Uterus (tissue), 4 donors: ENCODE results near the gene GIMAP4. TPM values are rescaled to one million over a fixed set of nuclear protein-coding genes. Genes with fewer than 3 reads are reported as not detected.
"Not testable (repeated sequence)": the region's sequence is repeated elsewhere in the genome, so short reads cannot be mapped to it uniquely, and the experiment has no call there.

Source experiments
- DNase-seq, 2 donors: peaks; one replicate each; pipeline ENCODE4 v3.0.0-alpha.2; 2019 to 2020
- H3K27ac ChIP-seq, 2 donors: fragments of 200-600 bp; sonication (generic); 1 replicate in 1 of 2; 2 replicates in 1 of 2; pipeline ENCODE4 v1.5.1; 2016 to 2018
- H3K27me3 ChIP-seq, 2 donors: fragments of 200-600 bp; sonication (generic); one replicate each; pipeline ENCODE4 v1.5.1; 2018 to 2019; ENCODE audit warnings: control low read depth in 1 of 2
- H3K36me3 ChIP-seq, 2 donors: fragments of 200-600 bp; sonication (generic); one replicate each; pipeline ENCODE4 v1.5.1; 2019; ENCODE audit warnings: control low read depth in 1 of 2
- H3K4me1 ChIP-seq, 2 donors: fragments of 200-600 bp; sonication (generic); one replicate each; pipeline ENCODE4 v1.5.1; 2018 to 2019; ENCODE audit warnings: control low read depth in 1 of 2
- H3K4me3 ChIP-seq, 2 donors: fragments of 200-600 bp; sonication (generic); 1 replicate in 1 of 2; 2 replicates in 1 of 2; pipeline ENCODE4 v1.5.1; 2018 to 2019; ENCODE audit warnings: mild to moderate bottlenecking in 1 of 2
- H3K9me3 ChIP-seq, 2 donors: fragments of 200-600 bp; sonication (generic); one replicate each; pipeline ENCODE4 v1.5.1; 2019; ENCODE audit warnings: control low read depth in 1 of 2
- POLR2A ChIP-seq, 2 donors: fragments of 450-650 bp; IDR thresholded peaks; one replicate each; pipeline ENCODE4 v1.6.1; 2016; ENCODE audit warnings: antibody characterized with exemption in 2 of 2, mild to moderate bottlenecking in 1 of 2, moderate library complexity in 1 of 2
- intact Hi-C: fragments of 100-400 bp; cut with DNase I; formaldehyde crosslinking; loops from one replicate; pipeline ENCODE4 v1.15.1; 2023; ENCODE audit warnings: low total_unique reads
- total RNA-seq, 4 donors: library from RNA; depleted of rRNA in 3 of 4; stranded (reverse); fragments of >200 nt in 3 of 4; gene quantifications; one replicate each; pipeline versions ENCODE4 v1.1.0 to v1.2.4, GENCODE V29; 2014 to 2023
- TF ChIP-seq, protein P1 (sequence below), 4 experiments: fragments of 200-600 bp in 2 of 4; fragments of 450-650 bp in 2 of 4; sonication (generic) in 2 of 4; IDR thresholded peaks; one replicate each; pipeline ENCODE4 v1.5.1; 2016 to 2019; ENCODE audit warnings: antibody characterized with exemption in 4 of 4, mild to moderate bottlenecking in 2 of 4, moderate library complexity in 1 of 4
- donor health status: DM: yes; HTN: yes; CAD: no.

Gene GIMAP4
- 100 to 1,000 TPM in 1 of 4 donors, 10 to 100 TPM in 3; 39.0 to 116 (median 75.7) TPM for total RNA-seq

DNA sequence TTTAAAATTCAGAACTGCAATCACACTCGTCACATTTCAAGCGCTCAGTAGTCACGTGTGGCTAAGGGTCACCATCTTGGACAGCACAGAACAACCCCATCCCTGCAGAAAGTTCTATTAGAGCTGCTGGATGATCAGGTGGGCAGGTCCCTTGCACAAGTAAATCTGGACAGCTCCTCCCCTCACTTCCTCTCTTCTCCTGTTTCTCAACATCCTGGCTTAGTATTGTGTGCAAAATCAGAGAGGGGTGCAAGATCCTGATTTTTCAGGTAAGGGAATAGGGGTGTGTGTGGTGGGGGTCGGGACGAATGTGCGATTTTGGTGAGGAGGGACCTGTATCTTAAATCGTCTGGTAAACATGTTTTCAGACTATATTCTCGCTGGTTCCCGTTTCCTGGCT, at the start of gene GIMAP4:
Gene GIMAP4, plus strand, starts transcription at position 222 of the 400 bp plus-strand sequence. CDS start 2,512 bp downstream, outside the sequence.
- Histone ChIP-seq H3K27me3 (no peaks in the 10 kb centered on the region), H3K4me3 (peak within 1 kb of the TSS; percentile 23 to 27), H3K9me3 (no peaks in the 10 kb centered on the region), H3K4me1 (no peaks in the 10 kb centered on the region), H3K27ac (peak within 1 kb of the TSS; percentile 55 to 62), H3K36me3 (no peaks in the 10 kb centered on the region)
- intact Hi-C loops: no loop called here
- peak in 1 of 2 donors; percentile 32 for DNase-seq
- TF ChIP-seq, protein P1, sequence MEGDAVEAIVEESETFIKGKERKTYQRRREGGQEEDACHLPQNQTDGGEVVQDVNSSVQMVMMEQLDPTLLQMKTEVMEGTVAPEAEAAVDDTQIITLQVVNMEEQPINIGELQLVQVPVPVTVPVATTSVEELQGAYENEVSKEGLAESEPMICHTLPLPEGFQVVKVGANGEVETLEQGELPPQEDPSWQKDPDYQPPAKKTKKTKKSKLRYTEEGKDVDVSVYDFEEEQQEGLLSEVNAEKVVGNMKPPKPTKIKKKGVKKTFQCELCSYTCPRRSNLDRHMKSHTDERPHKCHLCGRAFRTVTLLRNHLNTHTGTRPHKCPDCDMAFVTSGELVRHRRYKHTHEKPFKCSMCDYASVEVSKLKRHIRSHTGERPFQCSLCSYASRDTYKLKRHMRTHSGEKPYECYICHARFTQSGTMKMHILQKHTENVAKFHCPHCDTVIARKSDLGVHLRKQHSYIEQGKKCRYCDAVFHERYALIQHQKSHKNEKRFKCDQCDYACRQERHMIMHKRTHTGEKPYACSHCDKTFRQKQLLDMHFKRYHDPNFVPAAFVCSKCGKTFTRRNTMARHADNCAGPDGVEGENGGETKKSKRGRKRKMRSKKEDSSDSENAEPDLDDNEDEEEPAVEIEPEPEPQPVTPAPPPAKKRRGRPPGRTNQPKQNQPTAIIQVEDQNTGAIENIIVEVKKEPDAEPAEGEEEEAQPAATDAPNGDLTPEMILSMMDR (IDR thresholded peaks at IDR 0.05): no peak
- TF ChIP-seq POLR2A (IDR thresholded peaks at IDR 0.05): peak in 1 of 2 donors; percentile 66

DNA sequence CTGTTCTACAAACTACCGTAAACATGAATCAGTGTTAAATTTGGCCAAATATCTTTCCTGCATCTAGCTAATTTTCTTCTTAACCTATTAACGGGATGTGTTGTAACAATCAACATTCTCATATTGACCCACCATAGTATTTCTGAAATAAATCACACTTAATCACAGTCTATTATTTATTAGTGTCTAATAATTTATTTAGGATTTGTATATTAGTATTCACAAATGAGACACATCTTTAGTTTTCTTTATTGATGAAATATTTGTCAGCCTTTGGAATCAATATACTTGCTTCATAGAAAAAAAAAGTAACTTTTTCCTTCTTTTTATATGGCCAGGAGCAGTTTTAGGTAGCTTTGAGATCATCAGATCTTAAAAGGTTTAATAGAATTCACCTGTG, 47.9 kb upstream of the GIMAP4 start:
- DNase-seq: no peak
- Histone ChIP-seq H3K4me1 (no peaks in the 10 kb centered on the region), H3K9me3 (no peaks in the 10 kb centered on the region), H3K27ac (peak overlapping the region; percentile 24 to 81), H3K4me3 (no peak overlapping the region), H3K36me3 (no peaks in the 10 kb centered on the region), H3K27me3 (no peaks in the 10 kb centered on the region)
- intact Hi-C loops: no loop called here
- TF ChIP-seq, protein P1 (IDR thresholded peaks at IDR 0.05): no peak
- no peak for TF ChIP-seq POLR2A (IDR thresholded peaks at IDR 0.05)

DNA sequence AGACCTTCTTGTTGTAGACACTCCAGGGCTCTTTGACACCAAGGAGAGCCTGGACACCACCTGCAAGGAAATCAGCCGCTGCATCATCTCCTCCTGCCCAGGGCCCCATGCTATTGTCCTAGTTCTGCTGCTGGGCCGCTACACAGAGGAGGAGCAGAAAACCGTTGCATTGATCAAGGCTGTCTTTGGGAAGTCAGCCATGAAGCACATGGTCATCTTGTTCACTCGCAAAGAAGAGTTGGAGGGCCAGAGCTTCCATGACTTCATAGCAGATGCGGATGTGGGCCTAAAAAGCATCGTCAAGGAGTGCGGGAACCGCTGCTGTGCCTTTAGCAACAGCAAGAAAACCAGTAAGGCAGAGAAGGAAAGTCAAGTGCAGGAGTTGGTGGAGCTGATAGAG, 47.0 kb upstream of the GIMAP4 start:
- no peak for DNase-seq
- Histone ChIP-seq H3K9me3 (no peaks in the 10 kb centered on the region), H3K27me3 (no peaks in the 10 kb centered on the region), H3K27ac (peak overlapping the region; percentile 24 to 81), H3K36me3 (no peaks in the 10 kb centered on the region), H3K4me3 (no peak overlapping the region), H3K4me1 (no peaks in the 10 kb centered on the region)
- intact Hi-C loops: no loop called here
- no peak for TF ChIP-seq POLR2A (IDR thresholded peaks at IDR 0.05)
- TF ChIP-seq, protein P1 (IDR thresholded peaks at IDR 0.05): no peak

DNA sequence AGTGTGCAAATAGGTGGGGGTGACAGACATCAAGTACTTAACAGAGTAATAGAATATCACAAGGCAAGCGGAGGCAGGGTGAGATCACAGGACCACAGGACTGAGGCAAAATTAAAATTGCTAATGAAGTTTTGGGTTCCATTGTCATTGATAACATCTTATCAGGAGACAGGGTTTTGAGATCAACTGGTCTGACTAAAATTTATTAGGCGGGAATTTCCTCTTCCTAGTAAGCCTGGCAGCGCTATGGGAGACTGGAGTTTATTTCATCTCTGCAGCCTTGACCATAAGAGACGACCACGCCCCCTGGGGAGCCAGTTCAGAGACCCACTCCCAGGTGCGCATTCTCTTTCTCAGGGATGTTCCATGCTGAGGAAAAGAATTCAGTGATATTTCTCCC, 44.3 kb upstream of the GIMAP4 start:
- H3K9me3 ChIP-seq, H3K4me1 ChIP-seq, H3K36me3 ChIP-seq, DNase-seq, H3K4me3 ChIP-seq, H3K27ac ChIP-seq, H3K27me3 ChIP-seq, intact Hi-C loops: not testable (repeated sequence)

DNA sequence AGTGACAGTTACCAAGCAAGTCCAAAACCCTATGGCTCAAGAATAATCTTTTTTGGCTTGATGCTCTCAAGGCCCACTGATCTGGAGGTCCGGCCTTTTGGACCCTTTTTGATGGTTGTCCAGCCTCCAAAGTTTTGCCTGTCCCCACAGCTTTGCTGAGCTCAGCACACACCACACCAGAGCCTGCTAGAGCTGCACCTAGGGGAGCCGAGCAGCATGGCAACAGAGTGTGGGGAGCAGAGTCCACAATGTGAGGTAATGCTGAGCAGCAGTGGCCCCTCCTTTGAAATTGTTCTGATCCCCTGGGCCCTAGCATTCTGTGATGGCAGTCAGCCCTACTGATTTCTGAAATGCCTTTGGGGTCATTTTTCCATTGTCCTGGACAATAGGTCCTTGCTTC, 43.2 kb upstream of the GIMAP4 start:
- H3K27me3 ChIP-seq: no peaks in the 10 kb centered on the region
- no peaks in the 10 kb centered on the region for H3K4me1 ChIP-seq
- TF ChIP-seq, protein P1 (IDR thresholded peaks at IDR 0.05): no peak
- no peak for TF ChIP-seq POLR2A (IDR thresholded peaks at IDR 0.05)
- intact Hi-C loops: no loop called here
- DNase-seq: no peak
- no peak overlapping the region for H3K27ac ChIP-seq
- H3K36me3 ChIP-seq: no peaks in the 10 kb centered on the region
- no peaks in the 10 kb centered on the region for H3K9me3 ChIP-seq
- H3K4me3 ChIP-seq: no peak overlapping the region

DNA sequence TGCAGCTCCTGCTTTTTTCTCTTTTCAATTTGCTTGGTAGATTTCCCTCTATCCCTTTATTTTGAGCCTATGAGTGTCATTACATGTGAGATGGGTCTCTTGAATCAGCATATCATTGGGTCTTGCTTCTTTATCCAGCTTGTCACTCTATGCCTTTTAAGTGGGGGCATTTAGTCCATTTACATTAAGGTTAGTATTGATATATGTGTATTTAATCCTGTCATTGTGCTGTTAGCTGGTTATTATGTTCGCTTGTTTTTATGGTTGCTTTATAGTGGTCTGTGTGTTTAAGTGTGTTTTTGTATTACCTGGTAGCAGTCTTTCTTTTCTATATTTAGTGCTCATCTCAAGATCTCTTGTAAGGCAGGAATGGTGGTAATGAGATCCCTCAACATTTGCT, 35.5 kb upstream of the GIMAP4 start:
- DNase-seq: no peak
- no peaks in the 10 kb centered on the region for H3K4me1 ChIP-seq
- H3K27me3 ChIP-seq: no peaks in the 10 kb centered on the region
- no peaks in the 10 kb centered on the region for H3K9me3 ChIP-seq
- no peak overlapping the region for H3K4me3 ChIP-seq
- H3K27ac ChIP-seq: no peak overlapping the region
- intact Hi-C loops: no loop called here
- TF ChIP-seq, protein P1 (IDR thresholded peaks at IDR 0.05): no peak
- no peak for TF ChIP-seq POLR2A (IDR thresholded peaks at IDR 0.05)
- no peaks in the 10 kb centered on the region for H3K36me3 ChIP-seq
